ENCODE data around the gene SLC6A18.

DNA sequence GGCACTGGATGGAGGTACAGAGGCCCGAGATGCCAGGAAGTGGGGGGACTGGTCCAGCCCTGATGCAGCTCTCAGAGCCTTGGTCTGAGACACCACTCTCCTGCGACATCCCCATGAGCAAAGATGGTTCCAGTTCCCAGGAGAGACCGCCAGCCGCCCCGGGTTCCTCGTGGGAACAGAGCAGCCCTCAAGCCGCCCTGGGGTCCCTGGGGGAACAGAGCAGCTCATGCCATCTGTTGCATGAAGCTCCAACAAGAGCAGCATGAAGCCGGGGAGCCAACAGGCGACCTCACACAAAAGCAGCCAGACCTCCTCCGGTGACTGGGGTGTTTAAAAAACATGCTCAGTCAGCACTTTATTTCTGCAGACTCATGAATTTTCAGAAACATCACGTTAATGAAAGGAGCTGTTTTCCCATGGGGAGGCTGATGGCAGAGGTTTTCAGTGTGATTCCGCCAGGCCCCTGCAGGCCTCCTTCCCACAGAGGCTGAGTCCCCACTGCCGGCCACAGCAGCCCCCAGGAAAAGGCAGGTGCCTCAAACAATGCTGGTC is 6.2 kb downstream of the SLC6A18 start:
- TF ChIP-seq TRIM28 (IDR thresholded peaks at IDR 0.05; ENCODE audit: borderline replicate concordance, low read length) (no peak), ZNF768 (tag by site-specific recombination; IDR thresholded peaks at IDR 0.05) (no peak), CTCF (tag by site-specific recombination; IDR thresholded peaks at IDR 0.05) (no peak), ZNF239 (tag by site-specific recombination; IDR thresholded peaks at IDR 0.05) (no peak), SCRT2 (tag by site-specific recombination; IDR thresholded peaks at IDR 0.05) (no peak), YY1 (tag by site-specific recombination; IDR thresholded peaks at IDR 0.05) (no peak), ZNF404 (tag by site-specific recombination; IDR thresholded peaks at IDR 0.05) (no peak), ZBTB1 (tag by site-specific recombination; IDR thresholded peaks at IDR 0.05) (no peak)
- TF ChIP-seq, protein P1, sequence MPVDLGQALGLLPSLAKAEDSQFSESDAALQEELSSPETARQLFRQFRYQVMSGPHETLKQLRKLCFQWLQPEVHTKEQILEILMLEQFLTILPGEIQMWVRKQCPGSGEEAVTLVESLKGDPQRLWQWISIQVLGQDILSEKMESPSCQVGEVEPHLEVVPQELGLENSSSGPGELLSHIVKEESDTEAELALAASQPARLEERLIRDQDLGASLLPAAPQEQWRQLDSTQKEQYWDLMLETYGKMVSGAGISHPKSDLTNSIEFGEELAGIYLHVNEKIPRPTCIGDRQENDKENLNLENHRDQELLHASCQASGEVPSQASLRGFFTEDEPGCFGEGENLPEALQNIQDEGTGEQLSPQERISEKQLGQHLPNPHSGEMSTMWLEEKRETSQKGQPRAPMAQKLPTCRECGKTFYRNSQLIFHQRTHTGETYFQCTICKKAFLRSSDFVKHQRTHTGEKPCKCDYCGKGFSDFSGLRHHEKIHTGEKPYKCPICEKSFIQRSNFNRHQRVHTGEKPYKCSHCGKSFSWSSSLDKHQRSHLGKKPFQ (tag by site-specific recombination; IDR thresholded peaks at IDR 0.05): no peak
- TF ChIP-seq, protein P2, sequence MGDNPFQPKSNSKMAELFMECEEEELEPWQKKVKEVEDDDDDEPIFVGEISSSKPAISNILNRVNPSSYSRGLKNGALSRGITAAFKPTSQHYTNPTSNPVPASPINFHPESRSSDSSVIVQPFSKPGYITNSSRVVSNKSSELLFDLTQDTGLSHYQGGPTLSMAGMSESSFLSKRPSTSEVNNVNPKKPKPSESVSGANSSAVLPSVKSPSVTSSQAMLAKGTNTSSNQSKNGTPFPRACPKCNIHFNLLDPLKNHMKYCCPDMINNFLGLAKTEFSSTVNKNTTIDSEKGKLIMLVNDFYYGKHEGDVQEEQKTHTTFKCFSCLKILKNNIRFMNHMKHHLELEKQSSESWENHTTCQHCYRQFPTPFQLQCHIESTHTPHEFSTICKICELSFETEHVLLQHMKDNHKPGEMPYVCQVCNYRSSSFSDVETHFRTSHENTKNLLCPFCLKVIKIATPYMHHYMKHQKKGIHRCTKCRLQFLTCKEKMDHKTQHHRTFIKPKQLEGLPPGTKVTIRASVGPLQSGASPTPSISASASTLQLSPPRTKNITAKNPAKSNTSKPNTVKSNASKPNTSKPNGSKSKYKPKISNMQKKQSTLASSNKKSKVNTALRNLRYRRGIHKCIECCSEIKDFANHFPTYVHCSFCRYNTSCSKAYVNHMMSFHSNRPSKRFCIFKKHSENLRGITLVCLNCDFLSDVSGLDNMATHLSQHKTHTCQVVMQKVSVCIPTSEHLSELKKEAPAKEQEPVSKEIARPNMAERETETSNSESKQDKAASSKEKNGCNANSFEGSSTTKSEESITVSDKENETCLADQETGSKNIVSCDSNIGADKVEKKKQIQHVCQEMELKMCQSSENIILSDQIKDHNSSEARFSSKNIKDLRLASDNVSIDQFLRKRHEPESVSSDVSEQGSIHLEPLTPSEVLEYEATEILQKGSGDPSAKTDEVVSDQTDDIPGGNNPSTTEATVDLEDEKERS (tag by site-specific recombination; IDR thresholded peaks at IDR 0.05): no peak
